EL (cell line): ENCODE measurements around the gene SEC24B.
"Not testable (repeated sequence)": the region's sequence is repeated elsewhere in the genome, so short reads cannot be mapped to it uniquely, and the experiment has no call there.

Experiments
- DNase-seq: peaks from one replicate; pipeline ENCODE4 v3.0.0-alpha.2; 2016

The SEC24B gene

GRCh38 chr4:109511414-109511813 is 77.8 kb downstream of the SEC24B start:
- DNase-seq, result no peak

- not testable (repeated sequence) for DNase-seq
These were observed 79.8 kb downstream of the SEC24B start for GRCh38 chr4:109513368-109513767.

GRCh38 chr4:109532182-109532581 is 98.6 kb downstream of the SEC24B start:
- no peak for DNase-seq

- no peak for DNase-seq
These were observed 111.8 kb downstream of the SEC24B start for GRCh38 chr4:109545401-109545800.

GRCh38 chr4:109547394-109547793 is 113.8 kb downstream of the SEC24B start:
- DNase-seq, result no peak

- DNase-seq, result peak; percentile 80
These were observed 115.0 kb downstream of the SEC24B start for GRCh38 chr4:109548655-109549054.

GRCh38 chr4:109552237-109552636 is 118.6 kb downstream of the SEC24B start:
- no peak for DNase-seq

- DNase-seq, result no peak
These were observed 119.5 kb downstream of the SEC24B start for GRCh38 chr4:109553130-109553529.

- peak; percentile 24 for DNase-seq
These were observed 121.4 kb downstream of the SEC24B start for GRCh38 chr4:109554971-109555370.

- DNase-seq, result no peak
These were observed 123.8 kb downstream of the SEC24B start for GRCh38 chr4:109557433-109557832.

- not testable (repeated sequence) for DNase-seq
These were observed 124.5 kb downstream of the SEC24B start for GRCh38 chr4:109558095-109558494.

- DNase-seq, result no peak
These were observed 126.0 kb downstream of the SEC24B start for GRCh38 chr4:109559625-109559982.

- peak; percentile 93 for DNase-seq
These were observed 126.5 kb downstream of the SEC24B start, which contains the start of gene MCUB for GRCh38 chr4:109559983-109560686. Gene MCUB (plus strand): TSS chr4:109560246. CDS start chr4:109560338, 92 bp downstream.

- DNase-seq, result peak; percentile 80
These were observed 127.3 kb downstream of the SEC24B start for GRCh38 chr4:109560687-109561461.

GRCh38 chr4:109562457-109563239 is 129.0 kb downstream of the SEC24B start:
- DNase-seq, result no peak

GRCh38 chr4:109571494-109571893 is 137.9 kb downstream of the SEC24B start:
- no peak for DNase-seq

GRCh38 chr4:109572154-109572553 is 138.5 kb downstream of the SEC24B start:
- no peak for DNase-seq

- no peak for DNase-seq
These were observed 140.8 kb downstream of the SEC24B start for GRCh38 chr4:109574443-109574850.

- DNase-seq, result no peak
These were observed 141.6 kb downstream of the SEC24B start for GRCh38 chr4:109574931-109575804.

GRCh38 chr4:109576462-109576861 is 142.8 kb downstream of the SEC24B start:
- peak; percentile 19 for DNase-seq

- no peak for DNase-seq
These were observed 145.2 kb downstream of the SEC24B start for GRCh38 chr4:109578846-109579245.

GRCh38 chr4:109579997-109580396 is 146.4 kb downstream of the SEC24B start:
- DNase-seq, result not testable (repeated sequence)
